ENCODE data around the gene PLEKHA7. TPM values are rescaled to one million over a fixed set of nuclear protein-coding genes. Genes with fewer than 3 reads are reported as not detected.

Gene PLEKHA7
- total and polyA plus RNA-seq, 2 of the 8 experiments (the other 6 are each of a cell fraction or from before 2014, with no cell fraction given): 11.4 to 25.6 TPM

DNA sequence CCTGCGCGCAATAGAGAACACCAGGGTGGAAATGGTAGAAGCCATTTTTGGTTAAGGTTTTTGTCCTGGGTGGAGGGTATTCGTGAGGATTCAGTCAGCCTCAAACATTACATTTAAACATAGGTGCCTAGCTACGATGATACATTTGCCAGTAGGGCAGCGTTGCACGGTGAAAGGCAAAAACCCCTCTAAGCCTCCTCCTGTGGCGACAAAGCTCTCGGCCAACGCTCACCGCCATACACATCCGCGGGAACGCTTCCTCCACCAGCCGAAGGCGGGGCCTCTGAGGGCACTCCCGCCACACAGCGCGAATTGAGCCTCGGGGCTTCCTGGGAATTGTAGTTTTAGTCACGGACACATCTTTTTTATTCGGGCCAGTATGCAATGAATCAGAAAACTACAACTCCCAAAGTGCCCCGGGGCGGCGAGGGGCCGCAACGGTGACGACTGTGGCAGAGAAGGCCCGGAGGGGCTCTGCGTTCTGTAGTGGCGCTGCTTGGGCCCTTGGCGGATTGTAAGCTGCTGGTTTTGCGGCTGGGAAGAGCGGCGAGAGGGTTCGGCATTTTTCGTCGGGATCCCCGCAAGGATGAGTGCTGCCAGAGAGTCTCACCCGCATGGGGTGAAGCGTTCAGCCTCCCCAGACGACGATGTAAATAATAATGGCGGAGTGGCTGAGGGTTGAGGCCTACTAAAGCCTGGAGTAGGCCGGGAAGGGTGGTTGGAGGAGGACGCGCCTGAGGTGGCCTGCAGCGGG, 275.8 kb downstream of the PLEKHA7 start, which contains the start of gene C11orf58 (continued):
- TF ChIP-seq, protein P1, sequence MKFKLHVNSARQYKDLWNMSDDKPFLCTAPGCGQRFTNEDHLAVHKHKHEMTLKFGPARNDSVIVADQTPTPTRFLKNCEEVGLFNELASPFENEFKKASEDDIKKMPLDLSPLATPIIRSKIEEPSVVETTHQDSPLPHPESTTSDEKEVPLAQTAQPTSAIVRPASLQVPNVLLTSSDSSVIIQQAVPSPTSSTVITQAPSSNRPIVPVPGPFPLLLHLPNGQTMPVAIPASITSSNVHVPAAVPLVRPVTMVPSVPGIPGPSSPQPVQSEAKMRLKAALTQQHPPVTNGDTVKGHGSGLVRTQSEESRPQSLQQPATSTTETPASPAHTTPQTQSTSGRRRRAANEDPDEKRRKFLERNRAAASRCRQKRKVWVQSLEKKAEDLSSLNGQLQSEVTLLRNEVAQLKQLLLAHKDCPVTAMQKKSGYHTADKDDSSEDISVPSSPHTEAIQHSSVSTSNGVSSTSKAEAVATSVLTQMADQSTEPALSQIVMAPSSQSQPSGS (IDR thresholded peaks at IDR 0.05; ENCODE audit: low read length): peak; percentile 62; the same call in 1 of the 2 replicates
- no peak for TF ChIP-seq CBX5 (IDR thresholded peaks at IDR 0.05; ENCODE audit: low read depth, low read length)
- TF ChIP-seq SP1 (IDR thresholded peaks at IDR 0.05; ENCODE audit: low read depth, low read length): no peak; the same call in 1 of the 2 replicates
- no peak for TF ChIP-seq POU5F1 (IDR thresholded peaks at IDR 0.05; ENCODE audit: low read depth, low read length)
- TF ChIP-seq MAFK (IDR thresholded peaks at IDR 0.05; ENCODE audit: low read depth, low read length): no peak
- TF ChIP-seq GABPA (IDR thresholded peaks at IDR 0.05; ENCODE audit: borderline replicate concordance, insufficient read depth, low read length): no peak
- no peak for TF ChIP-seq RXRA (IDR thresholded peaks at IDR 0.05; ENCODE audit: insufficient read depth, low read depth, low read length)
- TF ChIP-seq RNF2 (IDR thresholded peaks at IDR 0.05; ENCODE audit: borderline replicate concordance, low read depth, low read length, missing control alignments, poor library complexity, severe bottlenecking): no peak
- peak; percentile 98 for TF ChIP-seq PHF8 (conservative IDR thresholded peaks at IDR 0.05; ENCODE audit: low read depth, low read length)
- peak; percentile 19 for TF ChIP-seq KDM4A (IDR thresholded peaks at IDR 0.05; ENCODE audit: low read depth, low read length, severe bottlenecking)
- TF ChIP-seq SRF (IDR thresholded peaks at IDR 0.05; ENCODE audit: low read depth, low read length): no peak
- peak; percentile 93 for TF ChIP-seq SIX5 (IDR thresholded peaks at IDR 0.05; ENCODE audit: low read depth, low read length)
- peak; percentile 16; the same call in 1 of the 2 replicates for TF ChIP-seq SP4 (IDR thresholded peaks at IDR 0.05; ENCODE audit: low read length)
- TF ChIP-seq EZH2 (IDR thresholded peaks at IDR 0.05; ENCODE audit: low read depth, low read length, severe bottlenecking): no peak
- no peak for TF ChIP-seq JUND (IDR thresholded peaks at IDR 0.05; ENCODE audit: low read length)
- no peak for TF ChIP-seq FOSL1 (IDR thresholded peaks at IDR 0.05; ENCODE audit: insufficient read depth, low read depth, low read length)
- TF ChIP-seq KDM1A (IDR thresholded peaks at IDR 0.05; ENCODE audit: borderline replicate concordance, low read length): no peak
